Activated gamma-delta T cell (primary cell): Measurements from ENCODE around the gene KCNH8.
"Not testable (repeated sequence)": the region's sequence is repeated elsewhere in the genome, so short reads cannot be mapped to it uniquely, and the experiment has no call there.

Source experiments
- DNase-seq: peaks from one replicate; lab custom pipeline; 2025; lab: John Stamatoyannopoulos, UW

The KCNH8 gene

GRCh38 chr3:19173945-19174344 is 25.6 kb downstream of the KCNH8 start:
- no peak for DNase-seq

GRCh38 chr3:19183584-19183983 is 35.3 kb downstream of the KCNH8 start:
- DNase-seq, result no peak

GRCh38 chr3:19190126-19190525 is 41.8 kb downstream of the KCNH8 start:
- DNase-seq, result no peak

GRCh38 chr3:19190602-19191001 is 42.3 kb downstream of the KCNH8 start:
- DNase-seq, result no peak

GRCh38 chr3:19199131-19199530 is 50.8 kb downstream of the KCNH8 start:
- DNase-seq, result no peak

- DNase-seq, result no peak
These were observed 54.0 kb downstream of the KCNH8 start for GRCh38 chr3:19202303-19202702.

- no peak for DNase-seq
These were observed 54.4 kb downstream of the KCNH8 start for GRCh38 chr3:19202754-19203153.

GRCh38 chr3:19206540-19206939 is 58.2 kb downstream of the KCNH8 start:
- no peak for DNase-seq

GRCh38 chr3:19213603-19214220 is 65.4 kb downstream of the KCNH8 start:
- DNase-seq, result no peak

GRCh38 chr3:19215427-19215826 is 67.1 kb downstream of the KCNH8 start:
- DNase-seq, result no peak

GRCh38 chr3:19216669-19217337 is 68.5 kb downstream of the KCNH8 start:
- DNase-seq, result no peak

GRCh38 chr3:19220311-19220710 is 72.0 kb downstream of the KCNH8 start:
- no peak for DNase-seq

GRCh38 chr3:19221081-19221480 is 72.8 kb downstream of the KCNH8 start:
- no peak for DNase-seq

GRCh38 chr3:19226479-19226878 is 78.2 kb downstream of the KCNH8 start:
- DNase-seq, result no peak

- DNase-seq, result no peak
These were observed 79.9 kb downstream of the KCNH8 start for GRCh38 chr3:19228167-19228566.

- no peak for DNase-seq
These were observed 80.8 kb downstream of the KCNH8 start for GRCh38 chr3:19229086-19229485.

GRCh38 chr3:19229881-19230280 is 81.6 kb downstream of the KCNH8 start:
- not testable (repeated sequence) for DNase-seq

- no peak for DNase-seq
These were observed 83.6 kb downstream of the KCNH8 start for GRCh38 chr3:19231792-19232461.

- no peak for DNase-seq
These were observed 84.3 kb downstream of the KCNH8 start for GRCh38 chr3:19232566-19232965.

- not testable (repeated sequence) for DNase-seq
These were observed 85.8 kb downstream of the KCNH8 start for GRCh38 chr3:19233882-19234784.

GRCh38 chr3:19248143-19248542 is 99.8 kb downstream of the KCNH8 start:
- no peak for DNase-seq

GRCh38 chr3:19248767-19249166 is 100.5 kb downstream of the KCNH8 start:
- no peak for DNase-seq
